Gastroesophageal sphincter (tissue), 4 donors: ENCODE results near the gene HIVEP3. TPM values are rescaled to one million over a fixed set of nuclear protein-coding genes. Genes with fewer than 3 reads are reported as not detected.

Experiments used
- ATAC-seq: fragments of 150-250 bp; one replicate; pipeline ENCODE4 v1.9.1; 2016; ENCODE audit warnings: mild to moderate bottlenecking, moderate library complexity
- H3K27ac ChIP-seq, 4 donors: fragments of 200-600 bp; sonication (generic) in 3 of 4; 1 replicate in 3 of 4; 2 replicates in 1 of 4; pipeline ENCODE4 v1.5.1; 2016 to 2019
- H3K27me3 ChIP-seq: fragments of 200-600 bp; sonication (generic); one replicate; pipeline ENCODE4 v1.5.1; 2019
- H3K36me3 ChIP-seq, 2 donors: fragments of 200-600 bp; sonication (generic); one replicate each; pipeline ENCODE4 v1.5.1; 2019; ENCODE audit warnings: control low read depth in 1 of 2
- H3K4me1 ChIP-seq, 3 donors: fragments of 200-600 bp; sonication (generic); 1 replicate in 2 of 3; 2 replicates in 1 of 3; pipeline ENCODE4 v1.5.1; 2016 to 2019; ENCODE audit warnings: control low read depth in 2 of 3
- H3K4me3 ChIP-seq, 2 donors: fragments of 200-600 bp; sonication (generic); one replicate each; pipeline ENCODE4 v1.5.1; 2019; ENCODE audit warnings: mild to moderate bottlenecking in 1 of 2, moderate library complexity in 1 of 2
- H3K9me3 ChIP-seq, 3 donors: fragments of 200-600 bp; sonication (generic); one replicate each; pipeline ENCODE4 v1.5.1; 2017 to 2019; ENCODE audit warnings: control low read depth in 2 of 3
- CTCF ChIP-seq, 4 experiments: fragments of 200-600 bp in 2 of 4; fragments of 450-650 bp in 2 of 4; sonication (generic) in 1 of 4; IDR thresholded peaks; one replicate each; pipeline ENCODE4 v1.5.1; 2017 to 2019; ENCODE audit warnings: antibody characterized with exemption in 4 of 4, mild to moderate bottlenecking in 2 of 4, moderate library complexity in 2 of 4
- EP300 ChIP-seq: sonication (generic); formaldehyde crosslinking; IDR thresholded peaks from one replicate; pipeline ENCODE4 v1.6.1; 2017; ENCODE audit warnings: antibody characterized with exemption, mild to moderate bottlenecking
- POLR2A ChIP-seq, 2 donors: fragments of 450-650 bp; IDR thresholded peaks; one replicate each; pipeline ENCODE4 v1.6.1; 2017; ENCODE audit warnings: antibody characterized with exemption in 2 of 2, mild to moderate bottlenecking in 2 of 2, moderate library complexity in 1 of 2
- POLR2AphosphoS5 ChIP-seq: sonication (generic); formaldehyde crosslinking; IDR thresholded peaks from one replicate; pipeline ENCODE4 v1.6.1; 2017; ENCODE audit warnings: antibody characterized with exemption
- WGBS, 2 donors: methylation state at CpG; one replicate each; pipeline ENCODE4 v1.1.5; 2018; ENCODE audit warnings: low coverage in 1 of 2; 5-methylcytosine and 5-hydroxymethylcytosine counted together
- total RNA-seq, 4 donors: library from RNA; depleted of rRNA; stranded (reverse); fragments of >200 nt; gene quantifications; one replicate each; pipeline ENCODE4 v1.1.0, GENCODE V29; 2016

Gene HIVEP3
- total RNA-seq, 4 donors from 2014 or later, result 1.9 to 3.8 (median 2.8) TPM

GRCh38 chr1:41640756-41641474 lies 277.8 kb downstream of the HIVEP3 start:
- no peak overlapping the region for H3K4me3 ChIP-seq
- 90 to 96% methylated on average over 3 to 4 of the region's 8 CpGs for WGBS, 2 donors
- no peaks in the 10 kb centered on the region for H3K9me3 ChIP-seq
- ATAC-seq, result no peak
- no peaks in the 10 kb centered on the region for H3K27me3 ChIP-seq
- no peak overlapping the region for H3K27ac ChIP-seq
- H3K36me3 ChIP-seq, result no peaks in the 10 kb centered on the region
- no peak for TF ChIP-seq EP300
- TF ChIP-seq POLR2A (IDR thresholded peaks at IDR 0.05), result no peak
- TF ChIP-seq CTCF (IDR thresholded peaks at IDR 0.05), result no peak
- no peak for TF ChIP-seq POLR2AphosphoS5
- no peaks in the 10 kb centered on the region for H3K4me1 ChIP-seq

- Histone ChIP-seq H3K27me3 (no peaks in the 10 kb centered on the region), H3K4me3 (no peak overlapping the region), H3K9me3 (no peaks in the 10 kb centered on the region), H3K27ac (no peak overlapping the region), H3K4me1 (no peaks in the 10 kb centered on the region), H3K36me3 (no peaks in the 10 kb centered on the region)
- WGBS, 2 donors, result 76 to 83% methylated on average over 4 to 10 of the region's 12 CpGs
- TF ChIP-seq POLR2AphosphoS5 (no peak), CTCF (IDR thresholded peaks at IDR 0.05) (no peak), EP300 (no peak), POLR2A (IDR thresholded peaks at IDR 0.05) (no peak)
- no peak for ATAC-seq
These were observed 278.5 kb downstream of the HIVEP3 start for GRCh38 chr1:41640141-41640751.

- no peak for TF ChIP-seq EP300
- no peak for TF ChIP-seq POLR2A (IDR thresholded peaks at IDR 0.05)
- TF ChIP-seq POLR2AphosphoS5, result no peak
- no peak for TF ChIP-seq CTCF (IDR thresholded peaks at IDR 0.05)
- Histone ChIP-seq H3K9me3 (no peaks in the 10 kb centered on the region), H3K36me3 (no peaks in the 10 kb centered on the region), H3K27ac (no peak overlapping the region), H3K4me1 (no peaks in the 10 kb centered on the region), H3K4me3 (no peak overlapping the region), H3K27me3 (no peaks in the 10 kb centered on the region)
- ATAC-seq, result no peak
- 67 to 97% methylated on average over 4 to 9 of the region's 10 CpGs for WGBS, 2 donors
These were observed 279.3 kb downstream of the HIVEP3 start for GRCh38 chr1:41639332-41639936.

DNA sequence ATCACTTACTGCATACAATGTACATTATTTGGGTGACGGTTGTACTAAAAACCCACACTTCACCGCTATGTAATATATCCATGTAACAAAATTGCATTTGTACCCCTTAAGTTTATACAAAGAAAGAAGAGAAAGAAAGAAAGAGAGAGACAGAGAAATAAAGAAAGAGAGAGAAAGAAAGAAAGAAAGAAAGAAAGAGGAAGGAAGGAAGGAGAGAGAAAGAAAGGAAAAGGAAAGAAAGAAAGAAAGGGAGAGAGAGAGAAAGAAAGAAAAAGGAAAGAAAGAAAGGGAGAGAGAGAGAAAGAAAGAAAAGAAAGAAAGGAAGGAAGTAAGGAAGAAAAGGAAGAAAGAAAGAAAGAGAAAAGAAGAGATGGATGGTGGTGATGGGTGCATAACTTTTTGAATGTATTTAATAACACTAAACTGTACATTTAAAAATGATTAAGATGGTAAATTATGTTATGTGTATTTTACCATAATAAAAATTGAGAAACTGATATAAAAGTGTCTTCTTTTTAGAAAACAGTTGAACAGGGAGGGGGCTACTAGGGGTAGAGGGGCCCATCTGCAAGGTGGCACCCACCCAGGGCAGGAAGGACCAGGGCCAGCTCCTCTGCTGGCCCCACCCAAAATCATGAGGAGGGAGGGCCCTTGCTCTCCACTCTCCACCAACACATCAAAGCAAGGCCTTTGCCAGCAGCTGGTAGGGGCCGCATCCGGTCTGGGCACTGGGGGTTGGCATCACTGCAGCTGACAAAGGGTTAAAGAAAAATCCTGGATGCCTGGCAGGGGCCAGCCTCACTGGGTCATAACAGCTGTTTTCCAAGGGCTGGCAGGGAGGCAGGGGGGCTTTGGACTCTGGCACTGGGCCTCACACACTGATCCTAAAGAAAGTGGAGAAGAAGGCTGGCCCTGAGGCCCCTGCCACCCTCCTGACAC lies 280.4 kb downstream of the HIVEP3 start:
- Histone ChIP-seq H3K4me1 (no peaks in the 10 kb centered on the region), H3K4me3 (no peak overlapping the region), H3K27ac (no peak overlapping the region), H3K36me3 (no peaks in the 10 kb centered on the region), H3K9me3 (no peaks in the 10 kb centered on the region), H3K27me3 (no peaks in the 10 kb centered on the region)
- TF ChIP-seq POLR2A (IDR thresholded peaks at IDR 0.05) (no peak), POLR2AphosphoS5 (no peak), CTCF (IDR thresholded peaks at IDR 0.05) (no peak), EP300 (no peak)
- ATAC-seq, result no peak
- 98 to 100% methylated on average over 2 of the region's 4 CpGs for WGBS, 2 donors
